GM12878 (cell line): ENCODE results near the gene MSL3. TPM values are rescaled to one million over a fixed set of nuclear protein-coding genes. Genes with fewer than 3 reads are reported as not detected.

ENCODE experiments used
- ATAC-seq: fragments of 200-7000 bp; cut with Tn5 transposase; 3 replicates; pipeline ENCODE4 v1.9.1; 2020; ENCODE audit warnings: mild to moderate bottlenecking, moderate library complexity
- BruUV-seq: library from RNA; stranded (reverse); fragments of 400-500 nt; replicated peaks from 2 replicates; lab custom pipeline; 2021; lab: Mats Ljungman, UMichigan
- CTCF ChIA-PET: fragments of 300-600 bp; sonication (Branson Sonifier 250); formaldehyde crosslinking; extraction: SDS; loops from one replicate; lab custom pipeline; 2021; ENCODE audit warnings: inconsistent platforms; lab: Yijun Ruan, JAX
- POLR2A ChIA-PET: fragments of 350-600 bp; formaldehyde crosslinking; extraction: SDS; loops from one replicate; lab custom pipeline; 2021; ENCODE audit warnings: inconsistent platforms; lab: Charles Lee
- RAD21 ChIA-PET: fragments of 300-600 bp; sonication (Branson Sonifier 250); formaldehyde crosslinking; loops from one replicate; lab custom pipeline; 2023; ENCODE audit warnings: antibody characterized with exemption; ENCODE audit not compliant: unreplicated experiment; lab: Charles Lee
- SMC1A ChIA-PET: fragments of 300-600 bp; sonication (Branson Sonifier 250); formaldehyde crosslinking; loops from one replicate; lab custom pipeline; 2023; ENCODE audit not compliant: unreplicated experiment, uncharacterized antibody; lab: Charles Lee
- DNase-seq: peaks from one replicate; pipeline ENCODE4 v3.0.0-alpha.2; 2011; ENCODE audit warnings: low read depth, low spot score
- FAIRE-seq: peaks from 3 replicates; lab custom pipeline; 2011; peaks lifted over from hg19 to GRCh38; lab: Jason Lieb, UNC
- H2AFZ ChIP-seq: 2 replicates; pipeline ENCODE4 v1.6.0; 2011; ENCODE audit warnings: low read depth, low read length, control low read depth; ENCODE audit not compliant: control insufficient read depth
- H3K27ac ChIP-seq: 2 replicates; pipeline ENCODE4 v1.5.1; 2011; ENCODE audit warnings: control low read depth; ENCODE audit not compliant: control insufficient read depth, insufficient read depth
- H3K27me3 ChIP-seq, 2 experiments: replicated peaks in 1 of 2; 2 replicates each; pipeline versions ENCODE4 v1.6.0 to v1.6.1; 2011; ENCODE audit warnings: low read length in 1 of 2; ENCODE audit not compliant: control insufficient read depth in 2 of 2, insufficient read depth in 2 of 2
- H3K36me3 ChIP-seq, 2 experiments: 2 replicates each; pipeline ENCODE4 v1.5.1; 2011; ENCODE audit warnings: low read length in 1 of 2; ENCODE audit not compliant: control insufficient read depth in 2 of 2, insufficient read depth in 2 of 2
- H3K4me1 ChIP-seq: 2 replicates; pipeline ENCODE4 v1.6.1; 2011; ENCODE audit warnings: mild to moderate bottlenecking, low read length, moderate library complexity, mixed read lengths; ENCODE audit not compliant: control insufficient read depth, insufficient read depth
- H3K4me2 ChIP-seq: 2 replicates; pipeline ENCODE4 v1.6.0; 2011; ENCODE audit warnings: control low read depth; ENCODE audit not compliant: control insufficient read depth, insufficient read depth
- H3K4me3 ChIP-seq: fragments of 200-600 bp; sonication (generic); 2 replicates; pipeline ENCODE4 v1.5.1; 2016
- H3K79me2 ChIP-seq: 2 replicates; pipeline ENCODE4 v1.6.0; 2011; ENCODE audit warnings: low read length; ENCODE audit not compliant: control insufficient read depth, insufficient read depth
- H3K9ac ChIP-seq: 2 replicates; pipeline ENCODE4 v1.8.0; 2011; ENCODE audit warnings: low read length, control low read depth, mixed read lengths; ENCODE audit not compliant: control insufficient read depth, insufficient read depth
- H3K9me3 ChIP-seq: replicated peaks from 3 replicates; pipeline ENCODE4 v1.5.1; 2011; ENCODE audit warnings: mild to moderate bottlenecking, low read length; ENCODE audit not compliant: control insufficient read depth, insufficient read depth
- H4K20me1 ChIP-seq: 2 replicates; pipeline ENCODE4 v1.6.0; 2011; ENCODE audit not compliant: control insufficient read depth, insufficient read depth
- IKZF1 ChIP-seq: fragments of 450-650 bp; conservative IDR thresholded peaks from 2 replicates; pipeline ENCODE4 v1.6.1; 2017; ENCODE audit warnings: antibody characterized with exemption, mild to moderate bottlenecking
- NBN ChIP-seq: fragments of 450-650 bp; IDR thresholded peaks from 2 replicates; pipeline ENCODE4 v1.6.1; 2016
- WGBS: methylation state at CpG from one replicate; pipeline ENCODE4 v1.1.6; 2016; ENCODE audit warnings: low lambda C conversion rate; ENCODE audit not compliant: insufficient replicate concordance, insufficient coverage; ENCODE audit errors: missing lambda C conversion rate; 5-methylcytosine and 5-hydroxymethylcytosine counted together
- in situ Hi-C: fragments of 300-500 bp; cut with MboI; formaldehyde crosslinking; loops from 9 replicates; pipeline ENCODE4 v1.14.3; 2018; ENCODE audit warnings: mixed read lengths
- intact Hi-C: fragments of 100-400 bp; cut with micrococcal nuclease; formaldehyde crosslinking; loops from one replicate; pipeline ENCODE4 v1.14.2; 2022; ENCODE audit not compliant: unreplicated experiment
- polyA plus RNA-seq, 11 experiments: library from polyadenylated mRNA; depleted of rRNA in 4 of 11; unstranded in 6 of 11; stranded (reverse) in 5 of 11; fragments of >200 nt; fragmentation: Nextera tagmentation in 4 of 11; fragmentation: Illumina TruSeq in 1 of 11; extraction: Ambion mirVana in 4 of 11; extraction: Trizol in 1 of 11; gene quantifications; 1 replicate in 1 of 11; 2 replicates in 10 of 11; pipeline versions ENCODE4 v1.2.1 to v1.2.3, GENCODE V29; 2011 to 2016; ENCODE audit warnings: inconsistent platforms in 2 of 11, missing spikeins in 2 of 11, low read depth in 1 of 11
- total RNA-seq, 4 experiments: library from RNA; depleted of rRNA in 3 of 4; stranded (reverse); fragments of >200 nt in 3 of 4; fragmentation: Illumina TruSeq in 1 of 4; extraction: Trizol in 1 of 4; gene quantifications; 2 replicates each; pipeline versions ENCODE4 v1.2.1 to v1.2.3, GENCODE V29; 2013 to 2021
- TF ChIP-seq, protein P1 (sequence below): fragments of 450-650 bp; IDR thresholded peaks from 2 replicates; pipeline ENCODE4 v1.6.1; 2018; ENCODE audit warnings: mild to moderate bottlenecking, low read depth, moderate library complexity; ENCODE audit not compliant: partially characterized antibody

The MSL3 gene
- total and polyA plus RNA-seq, 10 of the 15 experiments (the other 5 are each of a cell fraction or from before 2014, with no cell fraction given), result 28.4 to 438 (median 40.7) TPM

- TF ChIP-seq IKZF1, result no peak
Observed at GRCh38 chrX:11756354-11757318, 1.4 kb upstream of the MSL3 start (continued).

GRCh38 chrX:11757397-11757718 is 679 bp upstream of the MSL3 start:
- DNase-seq (no peak), FAIRE-seq (no peak), ATAC-seq (no peak)
- ChIA-PET SMC1A (interaction anchor here (0.6 to 4.8 kb wide), 10 partner anchors 11 to 225 kb away, joined by 3 to 57 read pairs (median 6); no protein-coding TSS in a partner anchor), RAD21 (interaction anchor here (0.6 to 6.3 kb wide), 9 partner anchors 10 to 1086 kb away, joined by 3 to 89 read pairs (median 7); no protein-coding TSS in a partner anchor), CTCF (interaction anchor here (0.9 to 4.7 kb wide), 9 partner anchors 14 to 225 kb away, joined by 3 to 40 read pairs (median 4); no protein-coding TSS in a partner anchor), POLR2A (interaction anchor here (0.6 to 3.5 kb wide), 4 partner anchors 10 to 21 kb away, joined by 3 to 17 read pairs (median 8); no protein-coding TSS in a partner anchor)
- TF ChIP-seq, protein P1, sequence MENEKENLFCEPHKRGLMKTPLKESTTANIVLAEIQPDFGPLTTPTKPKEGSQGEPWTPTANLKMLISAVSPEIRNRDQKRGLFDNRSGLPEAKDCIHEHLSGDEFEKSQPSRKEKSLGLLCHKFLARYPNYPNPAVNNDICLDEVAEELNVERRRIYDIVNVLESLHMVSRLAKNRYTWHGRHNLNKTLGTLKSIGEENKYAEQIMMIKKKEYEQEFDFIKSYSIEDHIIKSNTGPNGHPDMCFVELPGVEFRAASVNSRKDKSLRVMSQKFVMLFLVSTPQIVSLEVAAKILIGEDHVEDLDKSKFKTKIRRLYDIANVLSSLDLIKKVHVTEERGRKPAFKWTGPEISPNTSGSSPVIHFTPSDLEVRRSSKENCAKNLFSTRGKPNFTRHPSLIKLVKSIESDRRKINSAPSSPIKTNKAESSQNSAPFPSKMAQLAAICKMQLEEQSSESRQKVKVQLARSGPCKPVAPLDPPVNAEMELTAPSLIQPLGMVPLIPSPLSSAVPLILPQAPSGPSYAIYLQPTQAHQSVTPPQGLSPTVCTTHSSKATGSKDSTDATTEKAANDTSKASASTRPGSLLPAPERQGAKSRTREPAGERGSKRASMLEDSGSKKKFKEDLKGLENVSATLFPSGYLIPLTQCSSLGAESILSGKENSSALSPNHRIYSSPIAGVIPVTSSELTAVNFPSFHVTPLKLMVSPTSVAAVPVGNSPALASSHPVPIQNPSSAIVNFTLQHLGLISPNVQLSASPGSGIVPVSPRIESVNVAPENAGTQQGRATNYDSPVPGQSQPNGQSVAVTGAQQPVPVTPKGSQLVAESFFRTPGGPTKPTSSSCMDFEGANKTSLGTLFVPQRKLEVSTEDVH, result no peak
- TF ChIP-seq NBN, result 0 out of 2 replicates have a peak, but pooled peaks have one; percentile 17
- H3K36me3 ChIP-seq, result 0 out of 4 replicates have a peak, but pooled peaks cover 0 to 4% of the 10 kb centered on the region in 2 experiments
- intact Hi-C loops (no loop called here), in situ Hi-C loops (no loop called here)
- peaks cover 16% of the 10 kb centered on the region for H3K79me2 ChIP-seq
- no TSS peak for BruUV-seq
- peak overlapping the region; percentile 52 for H2AFZ ChIP-seq
- no peaks in the 10 kb centered on the region for H3K27me3 ChIP-seq
- H3K4me3 ChIP-seq, result peak overlapping the region; percentile 46; the same call in 1 of the 2 replicates
- 30% methylated on average over 14 of the region's 14 CpGs for WGBS
- peak overlapping the region; percentile 45 for H3K27ac ChIP-seq
- no peaks in the 10 kb centered on the region for H4K20me1 ChIP-seq
- peak overlapping the region; percentile 68 for H3K4me2 ChIP-seq
- H3K9me3 ChIP-seq, result no peaks in the 10 kb centered on the region; the same call in 2 of the 3 replicates
- H3K9ac ChIP-seq, result peak overlapping the region; percentile 68
- peaks cover 7% of the 10 kb centered on the region; the same call in 1 of the 2 replicates for H3K4me1 ChIP-seq
